ENCODE results near the gene PGLYRP2.

The PGLYRP2 gene

GRCh38 chr19:15427350-15427700, 52.0 kb downstream of the PGLYRP2 start:
- DNase-seq (ENCODE audit: low read depth in 1 of 2, low spot score in 1 of 2) = no peak

- no peak for DNase-seq (ENCODE audit: low read depth in 1 of 2, low spot score in 1 of 2)
Measured at GRCh38 chr19:15426485-15427349, 52.6 kb downstream of the PGLYRP2 start.

- no peak for DNase-seq (ENCODE audit: low read depth in 1 of 2, low spot score in 1 of 2)
Measured at GRCh38 chr19:15425321-15425950, 53.9 kb downstream of the PGLYRP2 start.

GRCh38 chr19:15424692-15425272, 54.5 kb downstream of the PGLYRP2 start:
- no peak for DNase-seq (ENCODE audit: low read depth in 1 of 2, low spot score in 1 of 2)

GRCh38 chr19:15424121-15424520, 55.2 kb downstream of the PGLYRP2 start:
- DNase-seq (ENCODE audit: low read depth in 1 of 2, low spot score in 1 of 2) = no peak

- DNase-seq (ENCODE audit: low read depth in 1 of 2, low spot score in 1 of 2) = no peak
Measured at GRCh38 chr19:15423130-15423529, 56.2 kb downstream of the PGLYRP2 start.

- no peak for DNase-seq (ENCODE audit: low read depth in 1 of 2, low spot score in 1 of 2)
Measured at GRCh38 chr19:15422296-15423075, 56.8 kb downstream of the PGLYRP2 start.

- DNase-seq (ENCODE audit: low read depth in 1 of 2, low spot score in 1 of 2) = no peak
Measured at GRCh38 chr19:15421721-15422260, 57.5 kb downstream of the PGLYRP2 start.

GRCh38 chr19:15421136-15421695, 58.1 kb downstream of the PGLYRP2 start:
- DNase-seq (ENCODE audit: low read depth in 1 of 2, low spot score in 1 of 2) = no peak

GRCh38 chr19:15419413-15420025, 59.8 kb downstream of the PGLYRP2 start:
- DNase-seq (ENCODE audit: low read depth in 1 of 2, low spot score in 1 of 2) = no peak

All from stimulated activated CD4-positive, alpha-beta T cell treated with anti-CD3 and anti-CD28 coated beads, Interleukin-15, amount 100 ng/mL, for 1 hour (primary cell).